GM12891 (cell line): ENCODE results near the gene ANGEL1.

ENCODE experiments used
- POLR2A ChIP-seq: IDR thresholded peaks from 2 replicates; pipeline ENCODE4 v1.6.1; 2011; ENCODE audit warnings: low read depth, low read length, control low read depth
- TAF1 ChIP-seq: IDR thresholded peaks from 2 replicates; pipeline ENCODE4 v1.6.1; 2011; ENCODE audit warnings: low read depth, low read length, control low read depth

DNA sequence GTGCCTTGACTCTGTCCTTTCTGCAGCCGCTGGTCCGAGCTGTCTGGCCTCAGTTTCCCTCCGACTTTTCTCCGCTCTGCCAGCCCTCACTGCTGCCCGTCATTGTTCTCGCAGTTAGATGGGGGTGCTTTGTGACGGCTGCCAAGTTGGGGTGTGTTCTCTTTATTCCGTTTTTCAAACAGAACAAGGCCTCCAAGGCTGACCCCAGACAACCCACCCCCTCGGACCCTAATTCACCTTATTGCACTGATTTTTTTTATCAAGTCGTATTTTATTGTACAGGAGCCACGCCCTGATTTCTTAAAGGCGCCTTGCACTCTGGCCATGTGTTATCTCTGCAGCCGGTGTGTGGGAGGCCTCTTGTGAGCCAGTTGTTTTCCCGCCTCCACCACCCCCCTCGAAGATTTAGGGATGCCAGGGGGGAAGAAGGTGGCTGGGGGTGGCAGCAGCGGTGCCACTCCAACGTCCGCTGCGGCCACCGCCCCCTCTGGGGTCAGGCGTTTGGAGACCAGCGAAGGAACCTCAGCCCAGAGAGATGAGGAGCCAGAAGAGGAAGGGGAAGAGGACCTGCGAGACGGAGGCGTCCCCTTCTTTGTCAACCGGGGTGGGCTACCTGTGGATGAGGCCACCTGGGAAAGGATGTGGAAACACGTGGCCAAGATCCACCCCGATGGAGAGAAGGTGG lies 50.1 kb downstream of the ANGEL1 start:
- no peak for TF ChIP-seq POLR2A
- no peak for TF ChIP-seq TAF1
